Measurements from ENCODE around the gene PNN. TPM values are rescaled to one million over a fixed set of nuclear protein-coding genes. Genes with fewer than 3 reads are reported as not detected.
"Not testable (repeated sequence)": the region's sequence is repeated elsewhere in the genome, so short reads cannot be mapped to it uniquely, and the experiment has no call there.

The PNN gene
- total and polyA plus RNA-seq, 4 donors: 26.8 to 45.1 (median 37.7) TPM

- no peaks in the 10 kb centered on the region for H3K4me1 ChIP-seq (ENCODE audit: control insufficient read depth in 5 of 5, insufficient read depth in 5 of 5, low read length in 5 of 5)
- ATAC-seq (ENCODE audit: insufficient read depth, low FRiP score) (no peak), DNase-seq (no peak)
- no peaks in the 10 kb centered on the region for H3K27me3 ChIP-seq (ENCODE audit: control insufficient read depth in 3 of 3, insufficient read depth in 3 of 3, low read length in 2 of 3)
- H3K9ac ChIP-seq (ENCODE audit: insufficient read depth in 1 of 2, low read length in 2 of 2): no peak overlapping the region
- no peaks in the 10 kb centered on the region for H3K9me3 ChIP-seq (ENCODE audit: control insufficient read depth in 4 of 4, insufficient read depth in 3 of 4, low read length in 3 of 4)
- H3K36me3 ChIP-seq (ENCODE audit: control insufficient read depth in 4 of 4, insufficient read depth in 4 of 4, low read length in 4 of 4): no peaks in the 10 kb centered on the region
- H3K4me3 ChIP-seq: no peak overlapping the region
- WGBS, 2 donors: 56 to 63% methylated on average over 3 of the region's 3 CpGs
- no peak overlapping the region for H3K27ac ChIP-seq (ENCODE audit: low read depth in 1 of 2, low read length in 1 of 2)
- TF ChIP-seq, protein P1, sequence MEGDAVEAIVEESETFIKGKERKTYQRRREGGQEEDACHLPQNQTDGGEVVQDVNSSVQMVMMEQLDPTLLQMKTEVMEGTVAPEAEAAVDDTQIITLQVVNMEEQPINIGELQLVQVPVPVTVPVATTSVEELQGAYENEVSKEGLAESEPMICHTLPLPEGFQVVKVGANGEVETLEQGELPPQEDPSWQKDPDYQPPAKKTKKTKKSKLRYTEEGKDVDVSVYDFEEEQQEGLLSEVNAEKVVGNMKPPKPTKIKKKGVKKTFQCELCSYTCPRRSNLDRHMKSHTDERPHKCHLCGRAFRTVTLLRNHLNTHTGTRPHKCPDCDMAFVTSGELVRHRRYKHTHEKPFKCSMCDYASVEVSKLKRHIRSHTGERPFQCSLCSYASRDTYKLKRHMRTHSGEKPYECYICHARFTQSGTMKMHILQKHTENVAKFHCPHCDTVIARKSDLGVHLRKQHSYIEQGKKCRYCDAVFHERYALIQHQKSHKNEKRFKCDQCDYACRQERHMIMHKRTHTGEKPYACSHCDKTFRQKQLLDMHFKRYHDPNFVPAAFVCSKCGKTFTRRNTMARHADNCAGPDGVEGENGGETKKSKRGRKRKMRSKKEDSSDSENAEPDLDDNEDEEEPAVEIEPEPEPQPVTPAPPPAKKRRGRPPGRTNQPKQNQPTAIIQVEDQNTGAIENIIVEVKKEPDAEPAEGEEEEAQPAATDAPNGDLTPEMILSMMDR (IDR thresholded peaks at IDR 0.05; ENCODE audit: control extremely low read depth, extremely low read depth): no peak
Observed at GRCh38 chr14:39219075-39219499, 44.0 kb downstream of the PNN start.

DNA sequence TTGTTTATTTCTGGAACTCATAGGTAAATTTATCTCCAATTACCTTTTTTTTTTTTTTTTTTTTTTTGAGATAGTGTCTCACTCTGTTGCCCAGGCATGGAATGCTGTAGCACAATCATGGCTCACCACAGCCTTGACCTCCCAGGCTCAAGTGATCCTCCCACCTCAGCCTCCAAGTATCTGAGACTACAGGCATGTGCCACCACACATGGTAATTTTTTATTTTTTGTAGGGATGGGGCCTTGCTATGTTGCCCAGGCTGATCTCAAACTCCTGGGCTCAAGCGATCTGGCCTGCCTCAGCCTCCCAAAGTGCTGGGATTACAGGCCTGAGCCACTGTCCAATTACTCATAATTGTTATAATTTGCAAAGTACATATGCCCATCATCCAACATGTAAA lies 45.4 kb downstream of the PNN start:
- 96 to 100% methylated on average over 1 of the region's 1 CpG for WGBS, 2 donors

GRCh38 chr14:39228044-39228443 lies 53.0 kb downstream of the PNN start:
- DNase-seq (no peak), ATAC-seq (ENCODE audit: insufficient read depth, low FRiP score) (no peak)
- Histone ChIP-seq H3K36me3 (ENCODE audit: control insufficient read depth in 4 of 4, insufficient read depth in 4 of 4, low read length in 4 of 4) (no peaks in the 10 kb centered on the region), H3K4me1 (ENCODE audit: control insufficient read depth in 5 of 5, insufficient read depth in 5 of 5, low read length in 5 of 5) (no peaks in the 10 kb centered on the region), H3K9me3 (ENCODE audit: control insufficient read depth in 4 of 4, insufficient read depth in 3 of 4, low read length in 3 of 4) (no peaks in the 10 kb centered on the region), H3K4me3 (no peak overlapping the region), H3K27ac (ENCODE audit: low read depth in 1 of 2, low read length in 1 of 2) (no peak overlapping the region), H3K9ac (ENCODE audit: insufficient read depth in 1 of 2, low read length in 2 of 2) (no peak overlapping the region), H3K27me3 (ENCODE audit: control insufficient read depth in 3 of 3, insufficient read depth in 3 of 3, low read length in 2 of 3) (no peaks in the 10 kb centered on the region)
- 80 to 87% methylated on average over 3 of the region's 3 CpGs for WGBS, 2 donors
- TF ChIP-seq, protein P1 (IDR thresholded peaks at IDR 0.05; ENCODE audit: control extremely low read depth, extremely low read depth): no peak

More for the DNA sequence above, 45.4 kb downstream of the PNN start:
- H3K27me3 ChIP-seq (ENCODE audit: control insufficient read depth in 3 of 3, insufficient read depth in 3 of 3, low read length in 2 of 3); H3K36me3 ChIP-seq (ENCODE audit: control insufficient read depth in 4 of 4, insufficient read depth in 4 of 4, low read length in 4 of 4); H3K4me1 ChIP-seq (ENCODE audit: control insufficient read depth in 5 of 5, insufficient read depth in 5 of 5, low read length in 5 of 5); H3K9me3 ChIP-seq (ENCODE audit: control insufficient read depth in 4 of 4, insufficient read depth in 3 of 4, low read length in 3 of 4); H3K4me3 ChIP-seq; H3K27ac ChIP-seq (ENCODE audit: low read depth in 1 of 2, low read length in 1 of 2); H3K9ac ChIP-seq (ENCODE audit: insufficient read depth in 1 of 2, low read length in 2 of 2); ATAC-seq (ENCODE audit: insufficient read depth, low FRiP score); DNase-seq: not testable (repeated sequence)

- DNase-seq (no peak), ATAC-seq (ENCODE audit: insufficient read depth, low FRiP score) (no peak)
- H3K27me3 ChIP-seq (ENCODE audit: control insufficient read depth in 3 of 3, insufficient read depth in 3 of 3, low read length in 2 of 3): no peaks in the 10 kb centered on the region
- H3K36me3 ChIP-seq (ENCODE audit: control insufficient read depth in 4 of 4, insufficient read depth in 4 of 4, low read length in 4 of 4): no peaks in the 10 kb centered on the region
- 68 to 72% methylated on average over 10 to 11 of the region's 11 CpGs for WGBS, 2 donors
- no peaks in the 10 kb centered on the region for H3K4me1 ChIP-seq (ENCODE audit: control insufficient read depth in 5 of 5, insufficient read depth in 5 of 5, low read length in 5 of 5)
- no peaks in the 10 kb centered on the region for H3K9me3 ChIP-seq (ENCODE audit: control insufficient read depth in 4 of 4, insufficient read depth in 3 of 4, low read length in 3 of 4)
- no peak overlapping the region for H3K4me3 ChIP-seq
- no peak overlapping the region for H3K27ac ChIP-seq (ENCODE audit: low read depth in 1 of 2, low read length in 1 of 2)
- TF ChIP-seq, protein P1 (IDR thresholded peaks at IDR 0.05; ENCODE audit: control extremely low read depth, extremely low read depth): no peak
- H3K9ac ChIP-seq (ENCODE audit: insufficient read depth in 1 of 2, low read length in 2 of 2): no peak overlapping the region
Observed at GRCh38 chr14:39228509-39229221, 53.6 kb downstream of the PNN start.
